Measurements from ENCODE around the gene ELF5.

DNA sequence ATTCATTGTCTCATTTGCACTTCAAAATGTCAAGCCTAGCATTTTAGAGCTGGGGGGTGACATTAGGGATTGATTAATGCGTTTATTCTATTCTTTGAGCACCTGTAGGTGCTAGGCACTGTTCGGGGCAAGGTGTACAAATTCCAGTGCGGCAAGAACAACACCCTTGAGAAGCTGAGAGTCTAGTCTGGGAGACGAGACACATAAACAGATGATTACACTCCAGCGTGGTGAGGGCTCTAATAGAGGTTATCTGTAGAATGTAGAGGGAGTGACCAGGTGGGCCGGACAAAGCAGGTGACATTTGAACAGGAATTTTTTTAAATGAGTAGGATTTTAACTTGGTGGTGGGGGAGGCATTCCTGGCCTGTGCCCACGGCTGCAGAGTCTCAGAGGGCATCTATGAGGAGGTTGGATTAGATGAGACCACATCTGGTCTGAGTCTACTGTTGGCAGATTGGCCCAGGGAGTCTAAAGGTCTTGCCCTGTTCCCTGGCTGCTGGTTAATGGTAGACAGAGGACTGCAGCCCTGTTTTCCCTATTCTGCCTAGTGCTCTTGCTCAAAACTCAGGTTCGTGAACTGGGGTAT is 73.9 kb downstream of the ELF5 start:
- TF ChIP-seq, protein P1, sequence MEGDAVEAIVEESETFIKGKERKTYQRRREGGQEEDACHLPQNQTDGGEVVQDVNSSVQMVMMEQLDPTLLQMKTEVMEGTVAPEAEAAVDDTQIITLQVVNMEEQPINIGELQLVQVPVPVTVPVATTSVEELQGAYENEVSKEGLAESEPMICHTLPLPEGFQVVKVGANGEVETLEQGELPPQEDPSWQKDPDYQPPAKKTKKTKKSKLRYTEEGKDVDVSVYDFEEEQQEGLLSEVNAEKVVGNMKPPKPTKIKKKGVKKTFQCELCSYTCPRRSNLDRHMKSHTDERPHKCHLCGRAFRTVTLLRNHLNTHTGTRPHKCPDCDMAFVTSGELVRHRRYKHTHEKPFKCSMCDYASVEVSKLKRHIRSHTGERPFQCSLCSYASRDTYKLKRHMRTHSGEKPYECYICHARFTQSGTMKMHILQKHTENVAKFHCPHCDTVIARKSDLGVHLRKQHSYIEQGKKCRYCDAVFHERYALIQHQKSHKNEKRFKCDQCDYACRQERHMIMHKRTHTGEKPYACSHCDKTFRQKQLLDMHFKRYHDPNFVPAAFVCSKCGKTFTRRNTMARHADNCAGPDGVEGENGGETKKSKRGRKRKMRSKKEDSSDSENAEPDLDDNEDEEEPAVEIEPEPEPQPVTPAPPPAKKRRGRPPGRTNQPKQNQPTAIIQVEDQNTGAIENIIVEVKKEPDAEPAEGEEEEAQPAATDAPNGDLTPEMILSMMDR (tag by site-specific recombination; IDR thresholded peaks at IDR 0.05), result no peak
- no peak for TF ChIP-seq ZNF639 (tag by site-specific recombination; IDR thresholded peaks at IDR 0.05)
- TF ChIP-seq, protein P2, sequence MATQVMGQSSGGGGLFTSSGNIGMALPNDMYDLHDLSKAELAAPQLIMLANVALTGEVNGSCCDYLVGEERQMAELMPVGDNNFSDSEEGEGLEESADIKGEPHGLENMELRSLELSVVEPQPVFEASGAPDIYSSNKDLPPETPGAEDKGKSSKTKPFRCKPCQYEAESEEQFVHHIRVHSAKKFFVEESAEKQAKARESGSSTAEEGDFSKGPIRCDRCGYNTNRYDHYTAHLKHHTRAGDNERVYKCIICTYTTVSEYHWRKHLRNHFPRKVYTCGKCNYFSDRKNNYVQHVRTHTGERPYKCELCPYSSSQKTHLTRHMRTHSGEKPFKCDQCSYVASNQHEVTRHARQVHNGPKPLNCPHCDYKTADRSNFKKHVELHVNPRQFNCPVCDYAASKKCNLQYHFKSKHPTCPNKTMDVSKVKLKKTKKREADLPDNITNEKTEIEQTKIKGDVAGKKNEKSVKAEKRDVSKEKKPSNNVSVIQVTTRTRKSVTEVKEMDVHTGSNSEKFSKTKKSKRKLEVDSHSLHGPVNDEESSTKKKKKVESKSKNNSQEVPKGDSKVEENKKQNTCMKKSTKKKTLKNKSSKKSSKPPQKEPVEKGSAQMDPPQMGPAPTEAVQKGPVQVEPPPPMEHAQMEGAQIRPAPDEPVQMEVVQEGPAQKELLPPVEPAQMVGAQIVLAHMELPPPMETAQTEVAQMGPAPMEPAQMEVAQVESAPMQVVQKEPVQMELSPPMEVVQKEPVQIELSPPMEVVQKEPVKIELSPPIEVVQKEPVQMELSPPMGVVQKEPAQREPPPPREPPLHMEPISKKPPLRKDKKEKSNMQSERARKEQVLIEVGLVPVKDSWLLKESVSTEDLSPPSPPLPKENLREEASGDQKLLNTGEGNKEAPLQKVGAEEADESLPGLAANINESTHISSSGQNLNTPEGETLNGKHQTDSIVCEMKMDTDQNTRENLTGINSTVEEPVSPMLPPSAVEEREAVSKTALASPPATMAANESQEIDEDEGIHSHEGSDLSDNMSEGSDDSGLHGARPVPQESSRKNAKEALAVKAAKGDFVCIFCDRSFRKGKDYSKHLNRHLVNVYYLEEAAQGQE (tag by site-specific recombination; IDR thresholded peaks at IDR 0.05), result no peak
- TF ChIP-seq ZSCAN23 (tag by site-specific recombination; IDR thresholded peaks at IDR 0.05), result no peak
- no peak for TF ChIP-seq ZNF791 (tag by site-specific recombination; IDR thresholded peaks at IDR 0.05)
- TF ChIP-seq ZNF155 (tag by site-specific recombination; IDR thresholded peaks at IDR 0.05), result no peak
